IMR-90 (cell line): ENCODE data around the gene GLIS1. TPM values are rescaled to one million over a fixed set of nuclear protein-coding genes. Genes with fewer than 3 reads are reported as not detected.

Experiments
- ATAC-seq: fragments of 200-7000 bp; cut with Tn5 transposase; 2 replicates; pipeline ENCODE4 v1.9.1; 2020; ENCODE audit warnings: low read depth, mild to moderate bottlenecking, moderate library complexity
- BruUV-seq: library from RNA; stranded (reverse); fragments of 400-500 nt; replicated peaks from 2 replicates; lab custom pipeline; 2021; lab: Mats Ljungman, UMichigan
- CTCF ChIA-PET: fragments of 300-600 bp; formaldehyde crosslinking; extraction: SDS; loops from one replicate; lab custom pipeline; 2021; ENCODE audit warnings: antibody characterized with exemption; lab: Yijun Ruan, JAX
- POLR2A ChIA-PET: fragments of 300-600 bp; sonication (Branson Sonifier 250); formaldehyde crosslinking; loops from one replicate; lab custom pipeline; 2022; ENCODE audit warnings: antibody characterized with exemption; ENCODE audit not compliant: unreplicated experiment; lab: Charles Lee
- DNase-seq: peaks from one replicate; pipeline ENCODE4 v3.0.0; 2013
- H2AFZ ChIP-seq: replicated peaks from 2 replicates; pipeline ENCODE3; 2013; ENCODE audit warnings: low read length, mild to moderate bottlenecking; ENCODE audit not compliant: poor library complexity
- H2AK5ac ChIP-seq: 2 replicates; pipeline ENCODE4 v1.6.1; 2013; ENCODE audit warnings: low read depth, low read length, inconsistent platforms
- H2AK9ac ChIP-seq: replicated peaks from 2 replicates; pipeline ENCODE3; 2013; ENCODE audit warnings: mild to moderate bottlenecking, low read depth, low read length, moderate library complexity; ENCODE audit not compliant: poor library complexity
- H2BK120ac ChIP-seq: 2 replicates; pipeline ENCODE4 v1.6.1; 2013; ENCODE audit warnings: low read depth, low read length, inconsistent platforms
- H2BK15ac ChIP-seq: 3 replicates; pipeline ENCODE4 v1.6.1; 2013; ENCODE audit warnings: low read depth, low read length, inconsistent platforms
- H2BK20ac ChIP-seq: 2 replicates; pipeline ENCODE4 v1.6.1; 2013; ENCODE audit warnings: low read depth, mild to moderate bottlenecking, inconsistent platforms, low read length, moderate library complexity
- H2BK5ac ChIP-seq: 2 replicates; pipeline ENCODE4 v1.6.1; 2013; ENCODE audit warnings: mild to moderate bottlenecking, low read depth, low read length, inconsistent platforms; ENCODE audit not compliant: poor library complexity, severe bottlenecking
- H3K14ac ChIP-seq: replicated peaks from 2 replicates; pipeline ENCODE4 v1.6.1; 2013; ENCODE audit warnings: low read depth, low read length, inconsistent platforms
- H3K18ac ChIP-seq: 2 replicates; pipeline ENCODE4 v1.6.1; 2013; ENCODE audit warnings: low read depth, low read length, control low read depth
- H3K23ac ChIP-seq: 2 replicates; pipeline ENCODE4 v1.6.1; 2013; ENCODE audit warnings: low read depth, low read length, inconsistent platforms
- H3K27ac ChIP-seq: 2 replicates; pipeline ENCODE4 v1.5.1; 2013; ENCODE audit warnings: mild to moderate bottlenecking, control low read depth, low read length; ENCODE audit not compliant: insufficient read depth
- H3K27me3 ChIP-seq: 2 replicates; pipeline ENCODE4 v1.6.1; 2013; ENCODE audit warnings: low read length; ENCODE audit not compliant: control insufficient read depth, insufficient read depth
- H3K36me3 ChIP-seq: 2 replicates; pipeline ENCODE4 v1.6.1; 2013; ENCODE audit warnings: low read length, mixed read lengths; ENCODE audit not compliant: control insufficient read depth, insufficient read depth
- H3K4ac ChIP-seq: 2 replicates; pipeline ENCODE4 v1.6.1; 2013; ENCODE audit warnings: low read depth, low read length, inconsistent platforms
- H3K4me1 ChIP-seq: 2 replicates; pipeline ENCODE4 v1.6.1; 2013; ENCODE audit warnings: low read length, mixed read lengths; ENCODE audit not compliant: control insufficient read depth, insufficient read depth
- H3K4me2 ChIP-seq: 2 replicates; pipeline ENCODE4 v1.6.1; 2013; ENCODE audit warnings: low read depth, mild to moderate bottlenecking, control low read depth, low read length, moderate library complexity
- H3K4me3 ChIP-seq: 2 replicates; pipeline ENCODE4 v1.5.1; 2013; ENCODE audit warnings: low read depth, mild to moderate bottlenecking, control low read depth, low read length, moderate library complexity; ENCODE audit not compliant: insufficient read depth
- H3K56ac ChIP-seq: 2 replicates; pipeline ENCODE4 v1.6.1; 2013; ENCODE audit warnings: low read length, inconsistent platforms; ENCODE audit not compliant: insufficient read depth; ENCODE audit errors: extremely low read depth
- H3K79me1 ChIP-seq, 2 experiments: 2 replicates each; pipeline ENCODE4 v1.6.1; 2013; ENCODE audit warnings: low read length in 2 of 2, inconsistent platforms in 1 of 2, low read depth in 1 of 2
- H3K9ac ChIP-seq: 2 replicates; pipeline ENCODE4 v1.6.1; 2013; ENCODE audit warnings: low read depth, low read length, control low read depth
- H3K9me1 ChIP-seq: 2 replicates; pipeline ENCODE4 v1.6.1; 2013; ENCODE audit warnings: low read length, inconsistent platforms; ENCODE audit not compliant: insufficient read depth
- H3K9me3 ChIP-seq: 2 replicates; pipeline ENCODE4 v1.6.1; 2013; ENCODE audit warnings: low read length; ENCODE audit not compliant: control insufficient read depth, insufficient read depth
- H4K20me1 ChIP-seq: 2 replicates; pipeline ENCODE4 v1.6.1; 2013; ENCODE audit warnings: low read length, inconsistent platforms; ENCODE audit not compliant: insufficient read depth
- H4K5ac ChIP-seq: 2 replicates; pipeline ENCODE4 v1.6.1; 2013; ENCODE audit warnings: mild to moderate bottlenecking, low read depth, low read length, control low read depth
- H4K8ac ChIP-seq, 2 experiments: 2 replicates each; pipeline ENCODE4 v1.6.1; 2013; ENCODE audit warnings: low read depth in 2 of 2, low read length in 2 of 2, control low read depth in 1 of 2, inconsistent platforms in 1 of 2
- H4K91ac ChIP-seq: 2 replicates; pipeline ENCODE4 v1.6.1; 2013; ENCODE audit warnings: low read depth, low read length, inconsistent platforms; ENCODE audit not compliant: insufficient read depth
- BHLHE40 ChIP-seq: fragments of 150-350 bp; IDR thresholded peaks from 2 replicates; pipeline ENCODE4 v1.6.1; 2016; ENCODE audit warnings: mild to moderate bottlenecking, low read depth, low read length
- CEBPB ChIP-seq: IDR thresholded peaks from 2 replicates; pipeline ENCODE4 v1.6.1; 2012; ENCODE audit warnings: low read depth, low read length, improper control_type of control experiment
- CTCF ChIP-seq: conservative IDR thresholded peaks from 2 replicates; pipeline ENCODE4 v1.5.1; 2012; ENCODE audit warnings: mild to moderate bottlenecking, low read depth, low read length, improper control_type of control experiment
- ELK1 ChIP-seq: fragments of 150-350 bp; IDR thresholded peaks from 2 replicates; pipeline ENCODE4 v1.6.1; 2016; ENCODE audit warnings: low read depth, mild to moderate bottlenecking, low read length, moderate library complexity, borderline replicate concordance
- FOS ChIP-seq: fragments of 150-350 bp; IDR thresholded peaks from 2 replicates; pipeline ENCODE4 v1.6.1; 2016; ENCODE audit warnings: low read depth, low read length
- MAFK ChIP-seq: IDR thresholded peaks from 2 replicates; pipeline ENCODE4 v1.6.1; 2012; ENCODE audit warnings: low read depth, low read length, improper control_type of control experiment
- MAZ ChIP-seq: IDR thresholded peaks from 2 replicates; pipeline ENCODE4 v1.6.1; 2012; ENCODE audit warnings: low read depth, mild to moderate bottlenecking, low read length, improper control_type of control experiment, moderate library complexity, borderline replicate concordance
- MXI1 ChIP-seq: IDR thresholded peaks from 2 replicates; pipeline ENCODE4 v1.6.1; 2012; ENCODE audit warnings: low read depth, mild to moderate bottlenecking, low read length, moderate library complexity, borderline replicate concordance
- NFE2L2 ChIP-seq: fragments of 150-350 bp; IDR thresholded peaks from 2 replicates; pipeline ENCODE4 v1.6.1; 2016; ENCODE audit warnings: low read depth, mild to moderate bottlenecking, low read length
- POLR2A ChIP-seq: IDR thresholded peaks from 2 replicates; pipeline ENCODE4 v1.6.1; 2012; ENCODE audit warnings: mild to moderate bottlenecking, low read depth, low read length
- RAD21 ChIP-seq: IDR thresholded peaks from 2 replicates; pipeline ENCODE4 v1.6.1; 2012; ENCODE audit warnings: low read length, improper control_type of control experiment
- RCOR1 ChIP-seq: IDR thresholded peaks from 2 replicates; pipeline ENCODE4 v1.6.1; 2012; ENCODE audit warnings: mild to moderate bottlenecking, low read length, improper control_type of control experiment; ENCODE audit not compliant: insufficient replicate concordance
- RFX5 ChIP-seq: IDR thresholded peaks from 2 replicates; pipeline ENCODE4 v1.8.0; 2012; ENCODE audit warnings: low read depth, mild to moderate bottlenecking, low read length, moderate library complexity
- SMC3 ChIP-seq: fragments of 150-350 bp; IDR thresholded peaks from 2 replicates; pipeline ENCODE4 v1.6.1; 2016; ENCODE audit warnings: low read depth, mild to moderate bottlenecking, antibody characterized with exemption, low read length, moderate library complexity
- USF2 ChIP-seq: fragments of 150-350 bp; IDR thresholded peaks from 2 replicates; pipeline ENCODE4 v1.6.1; 2017; ENCODE audit warnings: mild to moderate bottlenecking, antibody characterized with exemption, low read length, low read depth
- WGBS, 2 experiments: methylation state at CpG; one replicate each; pipeline versions ENCODE4 v1.1.5 to v1.1.7; 2013; ENCODE audit warnings: missing lambda C conversion rate in 2 of 2; ENCODE audit not compliant: insufficient read length in 1 of 2; ENCODE audit errors: extremely low coverage in 2 of 2; 5-methylcytosine and 5-hydroxymethylcytosine counted together
- dilution Hi-C: fragments of 300-500 bp; cut with HindIII; formaldehyde crosslinking; loops from one replicate; pipeline ENCODE4 v1.14.3; 2018; ENCODE audit warnings: low sequenced_read_pairs; ENCODE audit not compliant: unreplicated experiment
- in situ Hi-C: fragments of 300-500 bp; cut with MboI; formaldehyde crosslinking; loops from 3 replicates; pipeline ENCODE4 v1.14.3; 2019; ENCODE audit warnings: low sequenced_read_pairs, inconsistent platforms, mixed read lengths
- intact Hi-C: fragments of 100-400 bp; cut with micrococcal nuclease; formaldehyde crosslinking; loops from 2 replicates; pipeline ENCODE4 v1.10.0; 2022
- polyA plus RNA-seq, 3 experiments: library from polyadenylated mRNA; depleted of rRNA; stranded (reverse); fragments of >200 nt; gene quantifications; 2 replicates each; pipeline ENCODE4 v1.2.3, GENCODE V29; 2012; ENCODE audit warnings: low replicate concordance in 1 of 3
- total RNA-seq: library from RNA; depleted of rRNA; stranded (reverse); fragments of >200 nt; gene quantifications from 2 replicates; pipeline ENCODE4 v1.2.3, GENCODE V29; 2012

Gene GLIS1
- total and polyA plus RNA-seq, 2 of the 4 experiments (the other 2 are of a cell fraction), result 0.18 to 2.3 TPM

GRCh38 chr1:53545663-53546408, 193.1 kb downstream of the GLIS1 start:
- H3K23ac ChIP-seq, result no peak overlapping the region
- H2AFZ ChIP-seq, result peak overlapping the region; percentile 35
- H3K18ac ChIP-seq, result no peak overlapping the region
- no peak overlapping the region for H3K4me2 ChIP-seq
- H4K91ac ChIP-seq, result no peak overlapping the region; the same call in 1 of the 2 replicates
- POLR2A ChIA-PET, result no interaction called here
- H2BK5ac ChIP-seq, result no peak overlapping the region
- peaks cover 22% of the 10 kb centered on the region for H3K9me1 ChIP-seq
- DNase-seq (peak; percentile 21), ATAC-seq (no peak)
- no TSS peak for BruUV-seq
- no peak overlapping the region for H3K4ac ChIP-seq
- no peaks in the 10 kb centered on the region for H3K36me3 ChIP-seq
- no peak overlapping the region for H3K4me3 ChIP-seq
- H4K5ac ChIP-seq, result no peak overlapping the region
- peaks cover 31% of the 10 kb centered on the region for H3K4me1 ChIP-seq
- H3K14ac ChIP-seq, result no peak overlapping the region
- peak overlapping the region; percentile 10; the same call in 1 of the 2 replicates for H2BK120ac ChIP-seq
- dilution Hi-C loops, result no loop called here
- H2AK9ac ChIP-seq, result peak overlapping the region; percentile 86
- no peaks in the 10 kb centered on the region for H3K9me3 ChIP-seq
- no peak overlapping the region for H2AK5ac ChIP-seq
- H2BK15ac ChIP-seq, result no peak overlapping the region
- no peaks in the 10 kb centered on the region; the same call in 1 of the 2 replicates for H4K20me1 ChIP-seq
- no peak overlapping the region for H3K27ac ChIP-seq
- H2BK20ac ChIP-seq, result no peak overlapping the region
- no peaks in the 10 kb centered on the region for H3K27me3 ChIP-seq
- 86% methylated on average over 5 of the region's 17 CpGs; no CpG with 5 or more reads in 1 of the 2 experiments for WGBS, 2 experiments
- H4K8ac ChIP-seq, result no peak overlapping the region
- intact Hi-C loops, result no loop called here
- in situ Hi-C loops, result no loop called here
- peaks cover 0 to 16% of the 10 kb centered on the region in 2 experiments; a peak in 2 of 4 replicates for H3K79me1 ChIP-seq
- no peak overlapping the region for H3K56ac ChIP-seq
- CTCF ChIA-PET, result no interaction called here
- no peak overlapping the region for H3K9ac ChIP-seq
- TF ChIP-seq RCOR1, result no peak
- no peak for TF ChIP-seq USF2
- TF ChIP-seq NFE2L2, result no peak
- TF ChIP-seq RFX5, result no peak
- no peak for TF ChIP-seq FOS
- TF ChIP-seq BHLHE40, result no peak
- no peak for TF ChIP-seq CEBPB
- no peak for TF ChIP-seq RAD21
- TF ChIP-seq CTCF, result no peak
- TF ChIP-seq MAFK, result no peak
- TF ChIP-seq MXI1, result no peak
- TF ChIP-seq MAZ, result no peak
- no peak for TF ChIP-seq ELK1
- no peak for TF ChIP-seq SMC3
- no peak for TF ChIP-seq POLR2A
